BE2C (cell line): ENCODE results near the gene CHRNA7.
A peak's percentile ranks its signal among the peaks of the same experiment; 100 is the strongest.

ENCODE experiments used
- DNase-seq: peaks from one replicate; pipeline ENCODE4 v3.0.0-alpha.2; 2020
- H3K27me3 ChIP-seq: fragments of 250-450 bp; sonication (Bioruptor Pico); 2 replicates; pipeline ENCODE4 v1.5.1; 2020; ENCODE audit warnings: mild to moderate bottlenecking
- H3K36me3 ChIP-seq: fragments of 250-450 bp; sonication (Bioruptor Pico); 2 replicates; pipeline ENCODE4 v1.5.1; 2020; ENCODE audit warnings: mild to moderate bottlenecking
- H3K4me1 ChIP-seq: fragments of 250-450 bp; sonication (Bioruptor Pico); 2 replicates; pipeline ENCODE4 v1.5.1; 2020
- H3K4me3 ChIP-seq: 2 replicates; pipeline ENCODE4 v1.5.1; 2011; ENCODE audit warnings: low read depth, low read length
- H3K9me3 ChIP-seq: fragments of 250-450 bp; sonication (Bioruptor Pico); 2 replicates; pipeline ENCODE4 v1.5.1; 2020
- CTCF ChIP-seq: IDR thresholded peaks from 2 replicates; pipeline ENCODE4 v1.5.1; 2012; ENCODE audit warnings: mild to moderate bottlenecking, low read depth, low read length

CHRNA7 gene

GRCh38 chr15:32007355-32007960 lies 22.9 kb upstream of the CHRNA7 start:
- TF ChIP-seq CTCF = no peak

GRCh38 chr15:32014953-32015352 lies 15.4 kb upstream of the CHRNA7 start:
- Histone ChIP-seq H3K27me3 (no peaks in the 10 kb centered on the region), H3K4me3 (no peak overlapping the region), H3K4me1 (no peaks in the 10 kb centered on the region), H3K36me3 (no peaks in the 10 kb centered on the region), H3K9me3 (no peaks in the 10 kb centered on the region)
- no peak for TF ChIP-seq CTCF
- no peak for DNase-seq

More at GRCh38 chr15:32007355-32007960, 22.9 kb upstream of the CHRNA7 start:
- H3K4me3 ChIP-seq = no peak overlapping the region
- H3K9me3 ChIP-seq = no peaks in the 10 kb centered on the region
- DNase-seq = no peak
- no peaks in the 10 kb centered on the region for H3K4me1 ChIP-seq
- no peaks in the 10 kb centered on the region for H3K27me3 ChIP-seq
- H3K36me3 ChIP-seq = no peaks in the 10 kb centered on the region

- DNase-seq = no peak
- Histone ChIP-seq H3K9me3 (no peaks in the 10 kb centered on the region), H3K36me3 (no peaks in the 10 kb centered on the region), H3K27me3 (no peaks in the 10 kb centered on the region), H3K4me1 (no peaks in the 10 kb centered on the region), H3K4me3 (no peak overlapping the region)
- no peak for TF ChIP-seq CTCF
Observed at GRCh38 chr15:32020156-32020555, 10.2 kb upstream of the CHRNA7 start.

- Histone ChIP-seq H3K4me3 (peak overlapping the region; percentile 83), H3K27me3 (no peaks in the 10 kb centered on the region), H3K4me1 (no peaks in the 10 kb centered on the region), H3K9me3 (no peaks in the 10 kb centered on the region), H3K36me3 (peaks cover 15% of the 10 kb centered on the region)
- DNase-seq = peak; percentile 72
- peak; percentile 74 for TF ChIP-seq CTCF
Observed at GRCh38 chr15:32028921-32029320, 1.4 kb upstream of the CHRNA7 start.

- peak; percentile 87 for DNase-seq
- peak; percentile 78 for TF ChIP-seq CTCF
- Histone ChIP-seq H3K4me1 (no peaks in the 10 kb centered on the region), H3K36me3 (peaks cover 15% of the 10 kb centered on the region), H3K9me3 (no peaks in the 10 kb centered on the region), H3K4me3 (peak overlapping the region; percentile 83), H3K27me3 (no peaks in the 10 kb centered on the region)
Observed at GRCh38 chr15:32029409-32029861, 880 bp upstream of the CHRNA7 start.

- no peaks in the 10 kb centered on the region for H3K9me3 ChIP-seq
- peak; percentile 31 for DNase-seq
- no peak for TF ChIP-seq CTCF
- H3K36me3 ChIP-seq = peaks cover 16% of the 10 kb centered on the region
- H3K4me3 ChIP-seq = peak overlapping the region; percentile 72
- H3K27me3 ChIP-seq = no peaks in the 10 kb centered on the region
- H3K4me1 ChIP-seq = no peaks in the 10 kb centered on the region
Observed at GRCh38 chr15:32030795-32031194, 480 bp downstream of the CHRNA7 start.
